ENCODE measurements around the gene LGALS14.
"Not testable (repeated sequence)": the region's sequence is repeated elsewhere in the genome, so short reads cannot be mapped to it uniquely, and the experiment has no call there.

LGALS14 gene

GRCh38 chr19:39692822-39693221 is 11.5 kb upstream of the LGALS14 start:
- DNase-seq (ENCODE audit: extremely low read depth in 1 of 2, low read depth in 1 of 2) = no peak

DNA sequence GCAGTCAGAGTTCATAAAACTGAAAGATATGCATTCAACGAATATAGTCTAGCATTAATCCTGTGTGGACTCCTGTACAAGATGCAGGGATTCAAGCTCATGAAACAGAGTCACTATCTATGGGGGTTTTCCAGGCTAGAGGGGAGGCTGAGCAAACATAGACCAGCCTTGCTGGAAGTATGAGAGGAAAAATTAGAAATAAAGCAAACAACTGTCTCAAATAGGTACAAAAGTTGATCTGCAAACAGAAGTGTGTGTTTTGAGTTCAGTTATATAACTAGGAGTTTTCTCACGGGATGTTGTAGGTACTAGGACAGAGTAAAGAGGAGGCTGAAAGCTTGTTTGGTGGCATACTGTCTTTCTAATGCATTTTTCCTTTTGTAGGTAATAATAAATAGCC is 8.5 kb upstream of the LGALS14 start:
- no peak for DNase-seq (ENCODE audit: extremely low read depth in 1 of 2, low read depth in 1 of 2)

DNA sequence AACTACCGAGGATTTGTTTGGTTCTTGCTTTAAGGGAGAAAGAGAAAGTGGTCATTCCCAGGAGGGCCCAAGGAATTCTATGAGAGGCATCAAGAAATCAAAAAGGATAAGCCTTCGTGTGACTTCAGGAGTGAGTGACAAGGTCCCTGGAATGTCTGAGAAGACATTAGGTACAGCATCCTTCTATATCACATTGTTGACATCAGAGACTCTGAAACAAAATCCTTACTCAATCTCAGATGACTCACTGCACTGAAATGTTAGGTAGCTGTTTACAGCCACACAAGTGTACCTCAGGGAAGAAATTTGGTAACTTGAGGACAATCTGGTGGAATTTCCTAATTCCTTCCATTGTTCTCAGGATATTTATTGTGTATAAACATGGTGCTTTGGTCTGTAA is 7.9 kb upstream of the LGALS14 start:
- DNase-seq (ENCODE audit: extremely low read depth in 1 of 2, low read depth in 1 of 2) = no peak

DNA sequence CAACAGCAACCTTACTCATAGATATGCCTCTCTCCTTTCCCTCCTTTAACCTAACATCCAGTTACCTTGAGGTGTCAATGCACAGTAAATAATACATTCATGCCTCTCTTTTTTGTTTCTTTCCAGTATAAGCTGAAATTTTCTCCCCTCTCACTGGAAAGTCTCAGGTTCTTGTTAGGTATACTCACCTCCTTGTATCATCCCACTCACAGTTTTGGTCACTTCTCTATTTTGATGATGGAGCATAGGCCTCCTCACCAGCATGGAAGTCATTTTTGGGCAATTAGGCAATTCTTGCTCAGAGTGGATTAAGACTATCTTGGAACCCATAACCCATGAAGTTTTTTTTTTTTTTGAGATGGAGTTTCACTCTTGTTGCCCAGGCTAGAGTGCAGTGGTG is 5.7 kb upstream of the LGALS14 start:
- DNase-seq (ENCODE audit: extremely low read depth in 1 of 2, low read depth in 1 of 2) = no peak

- no peak for DNase-seq (ENCODE audit: extremely low read depth in 1 of 2, low read depth in 1 of 2)
These were observed 3.0 kb upstream of the LGALS14 start for GRCh38 chr19:39701291-39701690.

- no peak for DNase-seq (ENCODE audit: extremely low read depth in 1 of 2, low read depth in 1 of 2)
These were observed 1.4 kb downstream of the LGALS14 start for GRCh38 chr19:39705578-39706188.

DNA sequence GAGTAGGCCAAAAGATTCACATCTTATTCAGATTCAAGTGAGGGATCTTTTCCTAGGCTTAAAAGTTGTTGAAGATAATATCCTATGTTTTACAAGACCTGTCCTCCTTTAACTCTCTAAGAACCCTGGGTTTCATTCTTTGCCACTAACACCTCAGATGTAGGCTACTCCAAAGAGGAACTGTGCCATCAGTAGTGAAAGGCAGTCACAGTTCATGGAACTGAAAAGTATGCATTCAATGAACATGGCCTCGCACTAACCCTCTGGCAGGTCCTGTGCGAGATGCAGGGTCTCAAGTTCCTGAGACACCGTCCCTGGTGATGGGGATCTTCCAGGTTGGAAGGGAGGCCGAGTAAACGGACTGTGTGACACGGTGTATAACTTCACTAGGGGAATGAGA is 4.3 kb downstream of the LGALS14 start:
- DNase-seq (ENCODE audit: extremely low read depth in 1 of 2, low read depth in 1 of 2) = no peak

DNA sequence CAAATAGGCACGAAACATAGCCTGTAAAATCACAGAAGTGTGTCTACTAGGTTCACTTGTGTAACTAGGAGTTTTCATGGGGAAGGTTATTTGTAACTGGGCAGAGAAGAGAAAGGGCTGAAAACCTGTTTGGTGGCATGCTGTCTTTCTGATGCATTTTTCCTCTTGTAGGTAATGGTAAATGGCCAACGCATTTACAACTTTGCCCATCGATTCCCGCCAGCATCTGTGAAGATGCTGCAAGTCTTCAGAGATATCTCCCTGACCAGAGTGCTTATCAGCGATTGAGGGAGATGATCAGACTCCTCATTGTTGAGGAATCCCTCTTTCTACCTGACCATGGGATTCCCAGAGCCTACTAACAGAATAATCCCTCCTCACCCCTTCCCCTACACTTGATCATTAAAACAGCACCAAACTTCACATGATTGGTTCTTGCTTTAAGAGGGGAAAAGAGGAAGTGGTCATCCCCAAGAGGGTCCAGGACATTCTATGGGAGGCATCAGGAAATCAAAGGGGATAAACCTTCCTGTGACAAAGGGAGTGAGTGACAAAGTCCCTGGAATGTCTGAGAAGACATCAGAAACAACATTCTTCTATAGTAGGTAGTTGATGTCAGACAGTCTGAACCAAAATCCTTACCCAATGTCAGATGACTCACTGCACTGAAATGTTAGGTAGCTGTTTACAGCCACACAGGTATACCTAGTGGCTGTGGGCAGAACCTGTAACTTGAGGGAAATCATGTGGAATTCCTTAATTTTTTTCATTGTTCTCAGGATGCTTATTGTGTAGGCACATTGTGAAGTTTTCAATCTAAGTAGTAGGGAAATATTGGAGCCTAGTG is 5.0 kb downstream of the LGALS14 start:
- no peak for DNase-seq (ENCODE audit: extremely low read depth in 1 of 2, low read depth in 1 of 2)

DNA sequence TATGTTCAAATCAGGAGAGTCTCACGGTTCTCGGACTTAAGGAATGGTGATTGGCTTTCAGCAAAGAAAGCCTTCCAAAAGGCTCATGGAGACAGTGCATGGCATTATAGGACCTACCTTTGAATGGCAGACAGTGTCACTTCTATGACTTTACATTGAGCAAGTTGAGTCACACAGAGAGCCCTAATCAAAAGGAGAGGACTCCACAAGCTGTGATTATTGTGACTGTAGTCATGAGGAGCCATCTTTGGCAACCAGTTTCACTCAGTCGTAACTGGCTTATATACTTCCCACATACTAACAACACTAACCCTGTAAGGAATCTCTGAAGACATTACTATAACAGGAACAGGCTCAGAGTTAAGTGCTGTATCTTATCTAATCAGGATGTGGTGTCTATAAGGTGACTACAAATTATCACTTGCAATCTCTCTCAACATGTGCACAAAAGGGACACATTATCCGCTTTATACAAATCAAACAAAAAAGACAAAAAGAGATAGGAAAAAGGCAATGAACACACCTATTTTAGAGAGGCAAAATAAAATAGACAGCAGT is 6.1 kb downstream of the LGALS14 start:
- DNase-seq (ENCODE audit: extremely low read depth in 1 of 2, low read depth in 1 of 2) = no peak

DNA sequence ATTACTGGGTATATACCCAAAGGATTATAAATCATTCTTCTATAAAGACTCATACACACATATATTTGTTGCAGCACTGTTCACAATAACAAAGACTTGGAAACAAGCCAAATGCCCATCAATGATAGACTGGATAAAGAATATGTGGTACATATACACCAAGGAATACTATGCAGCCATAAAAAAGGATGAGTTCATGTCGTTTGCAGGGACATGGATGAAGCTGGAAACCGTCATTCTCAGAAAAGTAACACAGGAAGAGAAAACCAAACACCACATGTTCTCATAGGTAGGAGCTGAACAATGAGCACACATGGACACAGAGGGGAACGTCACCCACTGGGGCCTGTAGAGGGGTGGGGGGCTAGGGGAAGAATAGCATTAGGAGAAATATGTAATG is 15.9 kb downstream of the LGALS14 start:
- DNase-seq (ENCODE audit: extremely low read depth in 1 of 2, low read depth in 1 of 2) = not testable (repeated sequence)

DNA sequence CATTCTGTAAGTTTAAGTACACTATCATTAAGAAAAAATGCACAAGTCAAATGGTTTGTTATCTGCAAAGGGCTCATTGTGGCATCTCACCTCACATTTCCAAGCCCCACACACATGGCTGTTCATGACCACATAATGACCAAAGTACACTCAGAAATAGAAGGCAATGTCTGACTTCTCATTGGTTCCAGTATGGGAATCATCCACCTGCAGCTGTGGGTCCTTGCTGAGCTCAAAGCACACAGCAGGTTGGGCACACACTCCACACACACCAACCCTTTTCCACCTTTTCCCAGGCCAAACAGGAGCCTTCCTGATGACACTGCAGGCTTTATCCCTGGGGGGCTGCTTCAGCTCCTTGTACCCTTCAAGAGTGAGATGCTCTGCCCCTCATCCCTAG is 21.7 kb downstream of the LGALS14 start:
- no peak for DNase-seq (ENCODE audit: extremely low read depth in 1 of 2, low read depth in 1 of 2)

GRCh38 chr19:39727070-39727800 is 23.0 kb downstream of the LGALS14 start:
- DNase-seq (ENCODE audit: extremely low read depth in 1 of 2, low read depth in 1 of 2) = no peak

DNA sequence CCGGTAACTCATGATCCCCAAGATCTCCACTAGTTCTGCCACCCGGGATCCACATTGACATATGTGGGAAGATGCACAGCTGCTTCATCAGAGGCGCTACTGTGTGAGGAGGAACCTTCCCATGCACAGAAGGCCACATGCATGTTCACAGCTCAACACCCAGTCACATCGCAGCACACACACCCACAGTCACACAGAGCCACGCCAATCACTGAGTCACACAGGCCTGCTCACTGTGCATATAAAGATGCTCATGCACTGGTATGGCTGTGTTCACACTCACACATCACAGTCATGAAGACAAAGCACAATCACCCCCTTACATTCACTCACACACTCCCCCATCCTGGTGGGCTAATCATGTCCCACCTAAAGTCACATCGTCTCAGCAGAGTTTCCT is 23.8 kb downstream of the LGALS14 start:
- DNase-seq (ENCODE audit: extremely low read depth in 1 of 2, low read depth in 1 of 2) = no peak

GRCh38 chr19:39729594-39729993 is 25.3 kb downstream of the LGALS14 start:
- DNase-seq (ENCODE audit: extremely low read depth in 1 of 2, low read depth in 1 of 2) = no peak

DNA sequence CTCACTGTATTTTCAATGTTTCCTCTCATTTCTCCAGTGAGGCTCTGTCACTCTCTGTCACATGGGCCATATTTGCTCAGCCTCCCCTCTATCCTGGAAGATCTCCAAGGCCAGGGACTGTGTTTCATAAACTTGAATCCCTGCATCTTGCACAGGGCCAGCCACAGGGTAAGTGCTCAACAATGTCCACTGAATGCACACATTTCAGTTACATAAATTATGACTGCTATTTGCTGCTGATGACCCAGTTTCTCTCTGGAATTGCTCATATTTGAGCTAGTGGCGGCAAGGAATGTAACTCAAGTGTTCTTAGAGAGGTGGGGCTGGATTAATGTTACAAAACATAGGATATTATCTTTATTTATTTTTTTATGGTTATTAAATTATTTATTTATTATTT is 27.4 kb downstream of the LGALS14 start:
- no peak for DNase-seq (ENCODE audit: extremely low read depth in 1 of 2, low read depth in 1 of 2)

DNA sequence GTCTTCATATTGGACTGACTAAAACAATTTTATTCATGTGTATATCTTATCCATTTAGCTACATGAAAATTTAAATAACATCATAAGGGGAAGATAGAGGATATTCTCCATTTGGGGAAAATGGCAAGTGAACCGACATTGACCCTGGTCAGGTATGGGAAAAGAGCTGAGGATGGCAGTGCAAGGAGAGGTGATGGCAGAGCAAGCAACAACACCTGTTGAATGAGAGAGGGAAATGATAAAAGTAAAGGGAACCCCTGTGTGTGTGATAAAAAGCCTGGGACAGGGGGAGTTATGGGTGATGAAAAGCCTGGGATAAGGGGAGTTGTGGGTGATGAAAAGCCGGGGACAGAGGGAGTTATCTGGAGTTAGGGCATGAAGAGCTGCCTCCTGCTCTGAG is 29.6 kb downstream of the LGALS14 start:
- no peak for DNase-seq (ENCODE audit: extremely low read depth in 1 of 2, low read depth in 1 of 2)

DNA sequence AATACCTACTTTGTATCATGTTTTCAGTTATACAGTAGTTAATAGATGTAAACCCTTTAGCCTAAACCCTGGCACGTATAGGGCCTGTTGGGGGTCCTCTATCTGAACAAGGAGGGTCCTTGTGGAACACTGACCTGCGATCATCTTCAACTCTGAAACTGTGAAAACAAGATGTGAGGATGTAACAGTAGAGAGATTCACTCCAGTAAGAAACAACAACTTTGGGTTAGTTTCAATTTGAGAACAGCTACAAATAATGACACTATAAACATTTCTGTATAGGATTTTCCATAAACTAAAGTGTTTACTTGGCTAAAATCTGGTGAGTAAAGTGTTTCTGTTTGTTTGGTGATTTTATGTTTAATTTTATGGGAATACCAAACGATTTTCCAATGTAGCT is 31.4 kb downstream of the LGALS14 start:
- DNase-seq (ENCODE audit: extremely low read depth in 1 of 2, low read depth in 1 of 2) = no peak

- DNase-seq (ENCODE audit: extremely low read depth in 1 of 2, low read depth in 1 of 2) = no peak
These were observed 31.8 kb downstream of the LGALS14 start for GRCh38 chr19:39736088-39736487.

GRCh38 chr19:39737351-39737750 is 33.1 kb downstream of the LGALS14 start:
- DNase-seq (ENCODE audit: extremely low read depth in 1 of 2, low read depth in 1 of 2) = no peak

DNA sequence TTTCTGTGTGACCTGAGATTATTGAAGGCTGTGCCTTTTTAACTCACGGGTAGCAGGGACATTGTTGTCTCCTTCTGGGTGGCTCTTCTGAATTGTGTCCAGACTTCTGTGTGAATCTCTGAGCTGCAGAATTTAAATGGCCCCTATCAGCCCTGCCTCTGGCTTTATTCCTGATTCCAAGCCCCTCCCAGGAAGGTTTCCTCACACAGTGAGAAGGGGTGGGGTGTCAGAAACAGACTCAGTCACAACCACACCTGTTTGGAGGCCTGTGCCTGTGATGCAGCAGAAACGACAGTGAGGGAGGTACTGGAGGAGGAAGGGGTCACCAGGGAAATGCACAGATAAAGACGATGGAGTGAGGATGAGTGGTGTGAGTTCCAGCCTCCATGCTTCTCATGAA is 33.6 kb downstream of the LGALS14 start, which contains the start of gene CLC:
TSS of gene CLC (minus strand) at position 139 of the 400 bp plus-strand sequence. CDS start at position 62, 77 bp downstream.
- no peak for DNase-seq (ENCODE audit: extremely low read depth in 1 of 2, low read depth in 1 of 2)

DNA sequence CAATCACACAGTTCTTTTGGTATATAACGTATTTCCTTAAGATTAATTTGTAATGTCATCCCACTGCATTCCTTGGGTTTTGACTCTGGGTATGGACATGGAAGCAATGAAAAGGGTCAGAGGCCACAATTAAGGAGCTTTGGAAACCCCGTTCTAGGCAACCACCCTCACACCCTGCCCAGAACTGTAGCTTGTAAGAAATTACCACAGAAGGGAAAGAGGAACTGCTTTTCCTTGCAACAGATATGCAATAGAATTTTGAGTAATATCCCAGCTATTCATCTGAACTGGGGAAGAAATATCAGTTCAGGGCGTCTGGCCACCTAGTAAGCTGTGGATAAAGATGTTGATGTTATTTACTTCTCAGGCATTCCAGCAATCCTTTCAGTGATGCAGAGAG is 34.5 kb downstream of the LGALS14 start:
- DNase-seq (ENCODE audit: extremely low read depth in 1 of 2, low read depth in 1 of 2) = no peak

Measured in activated CD8-positive, alpha-beta memory T cell treated with anti-CD3 and anti-CD28 coated beads for 1 hour (primary cell).